ENCODE results near the gene MICAL2.
A peak's percentile ranks its signal among the peaks of the same experiment; 100 is the strongest.

Gene MICAL2

DNA sequence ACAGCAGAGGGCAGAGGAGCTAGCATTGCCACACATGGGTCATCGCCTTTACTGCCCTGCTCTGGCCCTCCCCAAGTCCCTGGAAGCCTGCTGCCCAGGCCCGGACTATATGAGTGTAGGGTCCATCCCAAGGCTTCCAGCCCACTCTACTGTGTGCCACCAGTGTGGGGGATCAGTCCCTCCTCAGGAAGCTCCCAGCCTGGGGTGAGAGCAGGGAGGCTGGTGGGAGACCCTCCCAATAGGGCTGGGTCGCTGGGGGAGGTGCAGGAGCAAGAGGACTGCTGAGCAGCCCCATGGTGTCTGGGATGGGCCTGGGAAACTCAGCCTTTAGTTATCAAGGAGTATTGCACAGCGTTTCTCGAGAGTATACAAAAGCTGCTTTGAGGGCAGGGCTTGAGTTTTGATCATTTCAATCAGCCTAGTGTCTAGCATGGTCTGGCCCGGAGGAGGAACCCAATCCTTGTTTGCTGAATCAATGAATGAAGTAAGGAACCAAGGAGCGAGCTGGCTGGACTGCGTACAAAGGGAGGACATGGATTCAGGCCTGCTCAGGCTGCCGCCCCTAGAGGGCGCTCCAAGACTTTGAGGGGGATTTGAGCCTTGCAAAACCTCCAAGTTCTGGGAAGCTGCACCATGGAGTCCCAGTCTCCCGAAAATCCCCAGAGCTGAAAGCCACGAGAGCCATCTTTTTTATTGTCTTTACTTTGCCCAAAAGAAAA, 178.0 kb downstream of the MICAL2 start:
- DNase-seq (ENCODE audit: low read depth) = peak; percentile 4

DNA sequence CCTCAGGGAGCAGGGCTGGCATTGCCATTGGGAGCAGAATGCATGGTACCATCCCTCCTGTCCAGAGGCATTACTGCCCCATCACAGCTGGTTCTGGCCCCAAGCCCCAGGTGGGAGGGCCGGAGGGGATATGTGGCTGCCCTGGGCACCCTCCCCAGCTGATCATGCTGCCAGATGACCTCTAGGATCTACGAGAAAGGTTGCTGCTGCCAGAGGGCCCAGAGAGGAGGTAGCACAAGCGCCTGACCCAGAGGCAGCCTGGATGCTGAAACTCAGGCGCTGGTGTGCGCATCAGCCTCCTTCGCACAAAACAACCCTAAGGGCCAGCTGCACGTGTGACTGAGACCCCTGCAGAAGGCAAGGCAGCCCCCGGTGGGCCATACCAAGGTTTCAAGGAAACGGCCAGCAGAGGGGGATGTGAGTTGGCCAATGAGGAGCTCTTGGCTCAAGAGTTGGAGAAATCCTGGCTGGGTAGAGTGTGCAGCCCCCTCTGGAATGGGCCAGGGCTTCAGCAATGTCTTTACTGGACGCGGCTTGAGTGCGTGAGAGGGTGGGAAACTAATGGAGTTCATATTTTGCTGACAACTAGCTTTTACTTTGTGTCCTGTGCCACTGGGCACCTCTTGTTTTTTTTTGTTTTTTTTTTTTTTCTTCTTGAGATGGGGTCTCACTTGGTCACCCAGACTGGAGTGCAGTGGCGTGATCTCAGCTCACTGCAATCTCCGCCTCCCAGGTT, 178.7 kb downstream of the MICAL2 start:
- no peak for DNase-seq (ENCODE audit: low read depth)

DNA sequence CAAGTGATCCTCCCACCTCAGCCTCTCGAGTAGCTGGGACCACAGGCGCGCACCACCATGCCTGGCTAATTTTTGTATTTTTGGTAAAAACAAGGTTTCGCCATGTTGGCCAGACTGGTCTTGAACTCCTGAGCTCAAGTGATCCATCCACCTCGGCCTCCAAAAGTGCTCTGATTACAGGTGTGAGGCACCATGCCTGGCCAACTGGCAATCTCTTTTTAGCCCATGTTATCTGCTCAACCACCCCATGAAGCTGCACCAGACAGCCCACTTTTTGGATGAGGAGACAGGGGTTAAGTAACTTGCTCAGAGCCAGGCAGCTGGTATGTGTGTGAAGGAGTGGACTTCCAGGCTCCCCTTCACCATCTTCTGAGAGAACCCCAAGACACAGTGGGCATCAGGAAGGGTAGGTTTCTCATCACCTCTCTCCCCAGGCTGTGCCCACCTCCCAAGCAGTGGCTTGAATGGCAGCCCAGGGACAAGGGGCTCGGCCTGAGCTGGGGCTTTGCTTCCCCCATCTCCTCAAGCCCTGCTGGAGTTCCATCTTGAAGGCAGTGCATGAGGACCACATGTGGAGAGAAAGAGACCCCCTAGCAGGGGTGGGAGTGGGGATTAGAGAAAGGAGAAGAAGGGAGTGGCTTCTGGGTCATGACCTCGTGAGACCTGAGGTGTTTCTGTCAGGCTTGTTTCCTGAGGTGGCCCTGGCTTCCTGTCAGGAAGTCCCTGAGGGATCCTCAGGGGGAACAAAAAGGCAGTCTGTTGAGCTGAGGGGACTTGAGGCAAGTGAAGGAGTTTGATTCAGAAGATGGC, 179.5 kb downstream of the MICAL2 start:
- DNase-seq (ENCODE audit: low read depth) = no peak

DNA sequence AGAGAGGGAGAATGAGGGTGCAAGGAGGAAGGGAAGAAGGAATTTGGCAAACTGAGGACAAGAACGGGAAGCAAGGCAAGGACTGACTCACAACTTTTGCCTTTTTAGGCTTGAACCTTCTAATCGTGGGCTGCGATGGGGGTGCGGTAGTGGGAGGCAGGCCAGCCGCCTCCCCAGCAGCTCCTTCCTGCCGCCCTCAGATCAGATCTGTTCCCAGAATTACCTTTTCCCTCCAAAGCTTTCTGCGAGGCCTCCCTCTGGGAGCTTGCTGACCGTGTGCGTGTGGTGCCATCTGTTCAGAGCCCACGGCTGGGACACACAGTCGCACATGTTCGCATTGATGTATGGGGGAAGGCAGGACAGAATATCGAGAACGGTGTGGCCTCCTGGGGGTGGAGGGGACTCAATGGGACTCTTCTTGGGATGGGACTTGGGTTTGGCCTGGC, 180.1 kb downstream of the MICAL2 start:
- DNase-seq (ENCODE audit: low read depth) = no peak

DNA sequence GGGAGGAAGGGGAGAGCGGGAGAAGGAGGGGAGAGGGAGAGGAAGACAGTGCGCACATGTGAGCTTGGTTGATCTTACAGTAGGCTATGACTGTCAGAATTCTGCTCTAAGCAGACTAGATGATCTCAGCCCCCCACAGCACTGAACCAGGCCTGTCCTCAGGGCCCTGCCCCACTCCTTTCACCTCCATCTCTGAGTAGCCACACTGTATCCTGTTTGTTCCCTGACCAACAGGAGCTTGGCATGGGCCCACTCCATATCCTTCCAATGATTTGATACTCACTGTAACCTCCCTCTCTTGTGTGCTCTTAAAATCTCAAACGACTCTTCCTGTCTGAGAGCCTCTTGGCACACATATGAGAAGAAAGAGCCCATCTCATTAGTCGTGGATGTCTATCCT, 180.9 kb downstream of the MICAL2 start:
- DNase-seq (ENCODE audit: low read depth) = no peak

DNA sequence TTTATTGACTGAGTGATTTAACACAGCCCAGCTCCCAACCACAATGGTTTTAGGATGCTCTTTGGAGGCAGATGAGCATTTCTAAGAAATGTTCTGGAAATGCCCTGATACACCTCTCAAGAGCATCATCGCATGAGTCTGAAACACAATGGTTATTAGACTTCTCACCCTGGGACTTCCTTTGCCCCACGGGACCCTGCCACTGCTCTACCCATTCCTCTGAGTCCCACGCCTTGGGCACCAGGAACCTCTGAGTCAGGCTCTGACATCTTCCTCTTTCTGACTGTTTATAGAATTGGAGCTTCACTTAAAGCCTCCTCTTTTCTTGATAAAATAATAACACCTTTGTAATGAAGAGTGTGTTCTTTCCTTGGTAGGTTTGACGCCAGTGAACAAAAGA, 181.4 kb downstream of the MICAL2 start:
- no peak for DNase-seq (ENCODE audit: low read depth)

DNA sequence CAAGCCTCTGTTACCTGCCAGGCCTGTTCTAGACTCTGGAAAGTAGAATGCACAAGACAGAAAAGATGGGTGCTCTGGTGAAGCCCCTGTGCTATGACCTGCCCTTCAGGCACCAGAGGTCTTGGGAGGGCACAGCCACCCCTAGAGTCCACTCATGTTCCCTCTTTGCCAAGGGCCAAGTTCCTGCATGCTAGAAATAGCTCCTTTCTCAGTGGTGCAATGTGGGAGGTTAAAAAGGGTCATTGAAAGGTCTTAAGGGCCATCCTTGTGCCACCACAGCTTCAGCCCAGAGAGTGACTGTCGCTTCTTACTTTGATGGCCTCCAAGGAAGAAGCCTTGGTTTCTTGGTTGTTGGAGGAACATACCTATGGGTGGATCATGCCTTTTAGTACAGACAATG, 182.4 kb downstream of the MICAL2 start:
- no peak for DNase-seq (ENCODE audit: low read depth)

DNA sequence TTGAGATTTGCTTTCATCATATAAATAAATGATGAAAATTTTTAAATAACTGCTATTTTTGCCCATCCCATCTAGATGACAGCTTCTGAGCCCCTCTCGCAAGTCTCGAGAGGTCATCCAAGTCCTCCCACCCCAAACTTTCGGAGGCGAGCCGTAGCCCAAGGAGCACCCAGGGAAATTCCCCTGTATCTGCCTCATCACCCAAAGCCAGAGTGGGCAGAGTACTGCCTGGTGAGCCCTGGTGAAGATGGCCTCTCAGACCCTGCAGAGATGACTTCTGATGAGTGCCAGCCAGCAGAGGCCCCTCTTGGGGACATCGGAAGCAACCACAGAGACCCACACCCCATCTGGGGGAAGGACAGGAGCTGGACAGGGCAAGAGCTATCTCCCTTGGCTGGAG, 183.1 kb downstream of the MICAL2 start:
- DNase-seq (ENCODE audit: low read depth) = no peak

DNA sequence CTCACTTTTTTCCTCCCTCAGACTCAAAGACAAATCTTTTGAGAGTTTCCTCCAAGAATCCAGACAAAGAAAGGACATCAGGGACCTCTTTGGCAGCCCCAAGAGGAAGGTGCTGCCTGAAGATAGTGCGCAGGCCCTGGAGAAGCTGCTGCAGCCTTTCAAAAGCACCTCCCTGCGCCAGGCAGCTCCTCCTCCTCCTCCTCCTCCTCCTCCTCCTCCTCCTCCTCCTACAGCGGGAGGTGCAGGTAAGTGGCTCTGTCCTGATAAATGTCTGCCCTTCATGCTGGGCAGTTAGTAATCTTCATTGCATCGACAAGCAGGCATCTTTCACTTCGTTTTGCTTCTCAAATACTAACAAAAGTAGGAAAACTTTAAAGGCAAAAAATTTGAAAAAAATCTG, 184.2 kb downstream of the MICAL2 start:
- no peak for DNase-seq (ENCODE audit: low read depth)

DNA sequence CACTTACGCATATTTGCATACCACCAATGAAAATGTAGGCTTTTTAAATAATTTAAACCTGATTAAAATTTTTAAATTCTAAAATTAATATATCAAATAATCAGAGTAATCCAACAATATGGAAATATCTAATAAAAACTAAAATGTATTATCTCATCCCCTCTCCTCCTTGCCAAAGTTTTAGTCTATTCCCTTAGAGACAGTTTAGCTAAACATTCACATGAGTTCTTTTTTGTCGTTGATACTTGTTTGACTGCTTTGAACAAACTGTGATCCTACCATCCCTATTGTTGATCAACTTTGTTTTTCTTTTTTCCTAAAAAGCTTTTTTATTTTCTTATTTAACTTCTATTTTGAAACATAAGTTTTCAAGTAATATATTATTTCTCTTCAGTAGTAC, 185.6 kb downstream of the MICAL2 start:
- no peak for DNase-seq (ENCODE audit: low read depth)

DNA sequence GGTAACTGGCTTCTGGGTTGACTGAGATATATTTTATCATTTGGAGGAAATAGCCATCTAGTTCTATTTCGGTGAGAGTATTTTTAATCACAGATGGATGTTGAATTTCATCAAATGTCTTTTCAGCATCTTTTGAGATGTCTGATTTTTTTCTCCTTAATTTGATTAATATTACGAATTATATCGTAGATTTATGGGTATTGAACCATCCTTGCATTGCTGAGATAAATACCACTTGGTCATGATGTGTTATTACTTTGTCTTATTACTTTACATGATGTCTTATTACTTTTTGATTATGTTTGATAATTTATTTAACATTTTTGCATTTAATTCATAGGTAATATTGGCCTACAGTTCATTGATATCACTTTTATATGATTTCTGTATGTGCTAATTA, 188.2 kb downstream of the MICAL2 start:
- DNase-seq (ENCODE audit: low read depth) = no peak

DNA sequence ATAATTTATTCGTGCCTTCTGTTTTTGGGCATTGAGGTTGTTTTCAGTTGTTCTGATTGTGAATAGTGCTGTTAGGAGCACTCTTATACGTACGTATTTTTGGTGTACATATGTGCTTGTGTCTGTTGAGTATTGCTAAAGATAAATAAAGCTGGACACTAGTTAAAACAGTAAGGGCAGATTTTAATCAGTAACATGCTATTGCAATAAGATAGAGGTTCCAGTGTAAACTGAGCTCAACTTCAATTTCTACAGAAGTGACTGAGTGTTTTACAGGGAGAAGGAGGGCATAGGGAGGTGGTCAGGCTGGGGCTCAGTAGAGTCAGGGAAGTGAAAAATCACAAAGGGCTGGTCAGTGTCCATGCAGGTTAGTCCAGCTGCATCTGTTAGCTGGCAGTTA, 191.0 kb downstream of the MICAL2 start:
- DNase-seq (ENCODE audit: low read depth) = no peak

DNA sequence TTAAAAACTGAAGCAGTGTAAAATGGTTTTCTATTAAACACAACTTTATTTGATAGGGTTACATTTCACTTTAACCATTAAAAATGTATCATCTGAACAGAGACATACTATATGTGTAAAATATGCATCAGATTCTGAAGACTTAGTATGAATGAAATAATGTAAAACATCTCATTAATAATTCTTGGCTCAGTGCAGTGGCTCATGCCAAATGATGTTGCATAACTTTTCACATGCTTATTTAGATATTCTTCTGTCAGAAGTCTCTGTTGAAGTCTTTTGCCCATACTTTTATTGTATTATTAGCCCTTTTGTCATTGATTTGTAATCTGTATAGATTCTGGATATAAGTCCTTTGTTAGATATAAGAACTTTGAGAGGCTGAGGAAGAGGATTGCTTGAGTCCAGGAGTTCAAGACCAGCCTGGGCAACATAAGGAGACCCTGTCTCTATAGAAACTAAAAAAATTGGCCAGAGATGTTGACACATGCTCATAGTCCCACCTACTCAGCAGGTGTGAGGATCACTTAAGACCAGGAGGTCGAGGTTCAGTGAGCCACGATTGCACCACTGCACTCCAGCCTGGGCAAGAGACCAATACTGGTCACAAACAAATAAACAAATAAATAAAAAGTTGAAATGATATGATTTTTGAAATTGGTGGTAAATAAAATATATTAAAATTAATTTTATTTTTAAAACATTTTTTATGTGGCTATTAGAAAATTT, 193.2 kb downstream of the MICAL2 start:
- no peak for DNase-seq (ENCODE audit: low read depth)

DNA sequence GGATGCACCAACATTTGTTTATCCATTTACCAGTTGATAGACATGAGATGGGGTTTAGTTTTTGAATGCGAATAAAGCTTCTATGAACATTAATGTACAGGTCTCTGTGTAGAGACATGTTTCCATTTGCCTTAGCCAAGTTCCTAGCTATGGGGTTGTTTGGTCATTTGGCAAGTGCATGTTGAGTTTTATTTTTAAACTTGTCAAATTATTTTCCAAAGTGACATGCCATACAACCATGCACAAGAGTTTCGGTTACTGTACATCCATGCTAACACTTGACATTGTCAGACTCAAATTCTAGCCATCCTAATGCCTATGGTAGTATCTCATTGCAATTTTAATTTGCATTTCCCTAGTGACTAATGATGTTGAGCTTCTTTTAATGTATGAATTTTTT, 196.4 kb downstream of the MICAL2 start:
- no peak for DNase-seq (ENCODE audit: low read depth)

DNA sequence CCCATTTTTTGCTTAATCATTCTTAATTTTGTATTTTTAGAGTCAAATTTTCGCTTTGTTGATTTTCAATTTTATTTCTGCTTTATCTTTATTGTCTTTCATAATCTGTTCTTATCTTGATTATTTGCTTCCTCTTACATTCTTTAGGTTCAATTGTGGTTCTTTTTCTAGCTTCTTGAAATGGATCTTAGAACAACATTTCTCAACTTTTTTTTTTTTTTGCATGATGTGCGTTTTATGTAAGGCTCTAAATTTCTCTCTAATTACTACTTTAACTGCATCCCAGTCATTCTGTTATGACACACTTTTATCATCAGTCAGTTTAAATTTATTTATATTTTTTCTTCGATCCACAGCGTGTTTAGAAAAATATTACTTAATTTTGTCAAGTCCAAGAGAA, 201.7 kb downstream of the MICAL2 start:
- no peak for DNase-seq (ENCODE audit: low read depth)

Data from stimulated activated CD8-positive, alpha-beta memory T cell treated with anti-CD3 and anti-CD28 coated beads, Interleukin-12 subunit alpha, Interleukin-12 subunit beta, amount 100 ng/mL, for 1 hour (primary cell).